Activated T-cell treated with anti-CD3 and anti-CD28 coated beads, Interleukin-2, amount 50 U/mL, for 4 hours (primary cell): ENCODE measurements around the gene FKBP15. TPM values are rescaled to one million over a fixed set of nuclear protein-coding genes. Genes with fewer than 3 reads are reported as not detected.

Experiments used
- ATAC-seq, 2 donors: fragments of 200-7000 bp; cut with Tn5 transposase; one replicate each; pipeline ENCODE4 v1.10.0; 2021
- DNase-seq: peaks from one replicate; pipeline ENCODE4 v3.0.0-alpha.2; 2020
- H3K27me3 Mint-ChIP-seq: one replicate; pipeline ENCODE4 v1.8.0; 2021; ENCODE audit warnings: low read depth, mixed read lengths
- H3K36me3 Mint-ChIP-seq: one replicate; pipeline ENCODE4 v1.8.0; 2022; ENCODE audit warnings: mixed read lengths; ENCODE audit not compliant: insufficient read depth
- H3K4me1 Mint-ChIP-seq: one replicate; pipeline ENCODE4 v1.8.0; 2021; ENCODE audit warnings: low read depth, mixed read lengths
- H3K4me3 Mint-ChIP-seq: one replicate; pipeline ENCODE4 v1.8.0; 2021; ENCODE audit warnings: mild to moderate bottlenecking, moderate library complexity, mixed read lengths
- H3K9me3 Mint-ChIP-seq: one replicate; pipeline ENCODE4 v1.8.0; 2021; ENCODE audit warnings: mixed read lengths
- total RNA-seq, 3 donors: library from RNA; stranded (reverse); gene quantifications; one replicate each; pipeline ENCODE4 v1.2.1, GENCODE V29; 2021

The FKBP15 gene
- total RNA-seq, 3 donors from 2014 or later: 23.8 to 25.9 (median 24.2) TPM

DNA sequence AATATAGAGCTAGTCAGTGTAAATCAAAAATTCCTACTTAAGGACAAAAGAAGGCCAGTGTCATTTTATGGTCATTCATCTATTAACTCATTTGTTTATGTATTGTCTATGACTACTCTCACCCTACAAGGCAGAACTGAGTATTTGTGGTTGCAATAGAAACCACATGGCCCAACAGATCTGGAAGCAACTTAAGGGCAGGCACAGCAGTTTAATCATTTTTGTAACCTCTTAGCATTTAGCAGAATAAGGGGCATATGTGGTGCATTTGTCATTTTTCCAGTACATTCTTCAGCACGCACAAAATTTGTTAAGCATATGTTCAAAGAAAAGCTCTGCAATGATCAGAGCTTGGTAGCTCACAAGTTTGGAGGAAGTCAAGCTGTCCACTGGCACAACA, 1.1 kb downstream of the FKBP15 start:
- ATAC-seq (peak in 1 of 2 donors; percentile 15), DNase-seq (no peak)
- H3K27me3 Mint-ChIP-seq: no peaks in the 10 kb centered on the region
- H3K9me3 Mint-ChIP-seq: no peaks in the 10 kb centered on the region
- H3K36me3 Mint-ChIP-seq: peaks cover 7% of the 10 kb centered on the region
- H3K4me1 Mint-ChIP-seq: peaks cover 42% of the 10 kb centered on the region
- peak overlapping the region; percentile 97 for H3K4me3 Mint-ChIP-seq

DNA sequence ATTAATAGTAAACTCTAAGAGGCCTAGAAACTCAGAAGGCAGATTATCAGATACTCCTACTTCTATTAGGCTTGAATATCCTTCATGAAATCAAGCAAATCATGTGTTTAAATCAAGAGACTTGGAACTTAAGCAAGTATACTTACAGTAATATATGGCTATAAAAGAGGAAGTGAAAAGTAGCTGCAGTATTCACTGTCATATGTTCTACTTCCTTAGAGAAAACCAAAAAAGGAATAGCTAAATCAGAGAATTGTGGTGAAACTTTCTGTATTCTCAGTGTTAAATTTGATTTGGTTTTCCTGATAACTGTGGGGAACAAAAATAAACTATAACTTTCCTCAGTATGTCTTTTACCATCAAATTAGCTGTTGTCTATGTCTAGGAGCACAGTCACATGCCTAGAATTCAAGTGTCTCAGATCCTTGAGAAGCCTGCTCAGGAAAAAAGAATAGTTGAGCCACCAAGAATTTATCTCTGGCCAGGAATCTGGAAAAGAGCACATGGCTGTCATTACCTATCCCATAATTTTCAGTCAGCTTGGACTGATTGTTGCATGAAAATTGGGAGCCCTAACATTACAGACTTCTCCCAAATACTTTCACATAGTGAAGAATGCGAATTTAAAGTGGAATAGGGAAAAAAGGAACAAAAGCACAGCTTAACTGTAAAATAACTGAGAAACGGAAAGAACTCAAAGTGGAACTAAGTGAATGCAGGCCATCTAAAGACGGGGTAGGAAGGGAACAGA, 1.7 kb downstream of the FKBP15 start:
- no peak for ATAC-seq
- peaks cover 5% of the 10 kb centered on the region for H3K36me3 Mint-ChIP-seq
- H3K9me3 Mint-ChIP-seq: no peaks in the 10 kb centered on the region

DNA sequence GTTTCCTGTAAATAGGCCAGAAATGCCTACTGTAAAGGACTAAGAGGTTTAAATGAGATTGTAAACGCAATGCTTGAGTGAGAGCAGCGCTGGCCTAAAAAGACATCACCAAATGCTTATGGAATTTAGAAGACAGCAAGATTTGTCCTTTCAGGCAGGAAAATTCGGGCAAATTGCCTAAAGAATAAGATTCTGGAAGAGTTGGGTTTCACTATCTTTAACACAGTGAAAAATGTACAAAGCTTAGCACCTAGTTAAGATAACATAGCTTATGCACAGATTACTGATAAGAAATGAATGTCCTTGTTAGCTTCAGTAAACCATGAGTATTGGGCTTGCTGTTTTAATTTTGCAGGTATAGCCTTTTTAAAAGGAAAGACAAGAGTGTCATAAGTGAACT, 4.7 kb downstream of the FKBP15 start:
- Mint-ChIP-seq H3K9me3 (no peaks in the 10 kb centered on the region), H3K4me3 (no peak overlapping the region), H3K27me3 (no peaks in the 10 kb centered on the region), H3K36me3 (peaks cover 14% of the 10 kb centered on the region), H3K4me1 (peaks cover 41% of the 10 kb centered on the region)
- DNase-seq: no peak
- ATAC-seq: no peak

More for the DNA sequence above, 1.7 kb downstream of the FKBP15 start:
- peak overlapping the region; percentile 97 for H3K4me3 Mint-ChIP-seq
- H3K27me3 Mint-ChIP-seq: no peaks in the 10 kb centered on the region
- peaks cover 46% of the 10 kb centered on the region for H3K4me1 Mint-ChIP-seq
- DNase-seq: no peak

DNA sequence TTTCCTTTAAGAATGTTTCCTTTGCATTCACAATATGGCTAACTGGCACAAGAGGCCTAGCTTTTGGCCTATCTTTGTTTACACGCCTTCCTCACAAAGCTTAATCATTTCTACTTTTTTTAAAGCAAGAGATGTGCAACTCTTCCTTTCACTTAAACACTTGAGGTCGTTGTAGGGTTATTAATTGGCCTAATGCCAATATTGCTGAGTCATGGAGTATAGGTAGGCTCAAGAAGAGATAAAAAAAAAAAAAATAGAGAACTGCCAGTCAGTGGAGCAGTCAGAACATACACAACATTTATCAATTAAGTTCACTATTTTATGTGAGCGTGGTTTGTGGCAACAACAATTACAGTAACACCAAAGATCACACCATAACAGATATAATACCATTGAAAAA, 5.9 kb downstream of the FKBP15 start:
- Mint-ChIP-seq H3K27me3 (no peaks in the 10 kb centered on the region), H3K36me3 (peaks cover 14% of the 10 kb centered on the region), H3K9me3 (no peaks in the 10 kb centered on the region), H3K4me3 (no peak overlapping the region), H3K4me1 (peaks cover 35% of the 10 kb centered on the region)
- no peak for DNase-seq
- ATAC-seq: no peak

DNA sequence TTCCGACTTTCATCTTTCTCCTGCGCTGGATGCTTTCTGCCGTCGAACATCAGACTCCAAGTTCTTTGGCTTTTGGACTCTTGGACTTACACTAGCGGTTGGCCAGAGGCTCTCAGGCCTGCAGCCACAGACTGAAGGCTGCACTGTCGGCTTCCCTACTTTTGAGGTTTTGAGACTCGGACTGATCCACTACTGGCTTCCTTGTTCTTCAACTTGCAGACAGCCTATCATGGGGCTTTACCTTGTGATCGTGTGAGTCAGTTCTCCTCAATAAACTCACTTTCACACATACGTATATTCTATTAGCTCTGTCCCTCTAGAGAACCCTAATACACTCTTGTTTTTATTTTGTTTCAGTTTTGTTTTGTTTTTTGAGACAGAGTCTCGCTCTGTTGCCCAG, 10.3 kb downstream of the FKBP15 start:
- H3K9me3 Mint-ChIP-seq: no peaks in the 10 kb centered on the region
- H3K27me3 Mint-ChIP-seq: no peaks in the 10 kb centered on the region
- DNase-seq: no peak
- H3K4me3 Mint-ChIP-seq: no peak overlapping the region
- no peak for ATAC-seq
- peaks cover 14% of the 10 kb centered on the region for H3K4me1 Mint-ChIP-seq
- peaks cover 21% of the 10 kb centered on the region for H3K36me3 Mint-ChIP-seq

DNA sequence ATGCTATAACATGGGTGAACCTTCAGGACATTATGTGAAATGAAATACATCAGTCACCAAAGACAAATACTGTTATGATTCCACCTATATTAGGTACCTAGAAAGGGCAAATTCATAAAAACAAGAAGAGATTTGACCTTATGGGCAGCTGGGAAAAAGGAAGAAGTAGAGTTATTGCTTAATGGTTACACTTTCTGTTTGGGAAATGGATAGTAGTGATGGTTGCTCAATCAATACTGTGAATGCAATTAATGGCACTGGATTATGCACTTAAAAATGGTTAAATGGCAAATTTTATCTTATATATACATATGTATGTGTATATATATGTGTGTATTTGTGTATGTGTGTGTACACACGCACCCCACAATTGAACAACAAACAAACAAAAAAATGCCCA, 15.2 kb downstream of the FKBP15 start:
- Mint-ChIP-seq H3K36me3 (peaks cover 25% of the 10 kb centered on the region), H3K4me3 (no peak overlapping the region), H3K4me1 (no peaks in the 10 kb centered on the region), H3K27me3 (no peaks in the 10 kb centered on the region), H3K9me3 (no peaks in the 10 kb centered on the region)
- DNase-seq (no peak), ATAC-seq (no peak)

DNA sequence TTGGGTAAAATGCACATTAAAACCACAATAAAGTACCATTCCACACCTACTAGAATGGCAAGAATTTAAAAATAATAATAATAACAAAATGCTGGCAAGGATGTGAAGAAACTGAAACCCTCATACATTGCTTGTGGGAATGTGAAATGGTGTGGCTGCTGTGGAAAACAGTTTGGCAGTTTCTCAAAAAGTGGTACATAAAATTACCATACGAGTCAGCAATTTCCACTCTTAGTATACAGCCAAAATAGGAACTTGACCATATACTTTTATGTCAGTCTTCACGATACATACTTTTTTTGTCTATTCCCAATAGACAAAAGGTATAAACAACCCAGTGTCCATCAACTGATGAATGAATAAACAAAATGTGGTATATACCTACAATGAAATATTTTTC, 15.6 kb downstream of the FKBP15 start:
- Mint-ChIP-seq H3K36me3 (peaks cover 25% of the 10 kb centered on the region), H3K4me1 (no peaks in the 10 kb centered on the region), H3K27me3 (no peaks in the 10 kb centered on the region), H3K4me3 (no peak overlapping the region), H3K9me3 (no peaks in the 10 kb centered on the region)
- DNase-seq (no peak), ATAC-seq (no peak)

DNA sequence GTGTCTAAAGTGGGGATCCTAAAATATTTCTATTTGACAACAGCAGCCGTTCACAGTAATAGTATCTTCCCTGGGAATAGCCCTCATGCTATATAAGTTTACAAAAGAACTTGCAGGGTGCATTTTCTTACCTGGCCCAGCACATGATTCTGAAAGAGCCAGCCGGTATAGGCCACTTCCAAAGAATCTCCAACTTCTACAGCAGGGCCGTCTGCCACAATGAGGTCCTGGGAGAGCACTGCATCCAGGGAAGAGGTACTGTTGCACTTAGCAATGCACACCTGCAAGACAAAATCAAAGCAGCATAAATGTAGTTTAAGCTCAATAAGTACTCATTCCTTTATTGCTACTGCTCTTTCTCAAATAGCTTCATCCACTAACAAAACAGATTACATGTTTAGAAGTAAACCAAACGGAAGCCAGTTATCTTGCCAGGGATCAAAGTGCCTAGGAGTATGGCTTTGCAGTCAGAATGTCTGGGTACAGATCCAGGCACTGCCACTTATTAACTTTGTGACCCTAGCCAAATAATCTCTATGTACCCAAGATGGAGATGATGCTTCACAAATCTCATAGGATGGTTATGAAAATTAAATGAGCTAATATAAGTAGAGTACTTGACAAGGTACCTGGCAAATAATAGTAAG, 21.3 kb downstream of the FKBP15 start:
- Mint-ChIP-seq H3K9me3 (no peaks in the 10 kb centered on the region), H3K36me3 (peaks cover 45% of the 10 kb centered on the region), H3K4me3 (no peak overlapping the region), H3K4me1 (peaks cover 2% of the 10 kb centered on the region), H3K27me3 (no peaks in the 10 kb centered on the region)
- ATAC-seq (no peak), DNase-seq (no peak)

DNA sequence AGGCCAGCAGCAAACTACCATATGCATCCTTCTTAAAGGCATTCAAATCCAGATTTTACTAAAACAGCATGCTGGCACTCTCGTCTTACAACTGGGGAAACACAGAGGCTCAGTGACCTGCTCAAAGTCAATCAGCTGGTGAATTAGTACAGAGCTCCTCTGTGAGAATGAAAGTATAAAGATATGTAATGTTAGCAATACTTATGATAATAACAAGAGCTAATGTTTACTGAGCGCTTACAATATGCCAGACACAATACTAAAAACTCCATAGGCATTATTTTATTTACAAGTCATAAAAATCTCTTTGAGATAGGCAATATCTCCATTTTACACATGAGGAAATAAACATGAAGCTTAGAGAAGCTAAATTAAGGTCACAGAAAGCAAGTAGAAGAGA, 28.6 kb downstream of the FKBP15 start:
- H3K36me3 Mint-ChIP-seq: peaks cover 38% of the 10 kb centered on the region
- no peaks in the 10 kb centered on the region for H3K9me3 Mint-ChIP-seq
- no peaks in the 10 kb centered on the region for H3K27me3 Mint-ChIP-seq
- ATAC-seq (no peak), DNase-seq (no peak)
- peaks cover 2% of the 10 kb centered on the region for H3K4me1 Mint-ChIP-seq
- H3K4me3 Mint-ChIP-seq: no peak overlapping the region

DNA sequence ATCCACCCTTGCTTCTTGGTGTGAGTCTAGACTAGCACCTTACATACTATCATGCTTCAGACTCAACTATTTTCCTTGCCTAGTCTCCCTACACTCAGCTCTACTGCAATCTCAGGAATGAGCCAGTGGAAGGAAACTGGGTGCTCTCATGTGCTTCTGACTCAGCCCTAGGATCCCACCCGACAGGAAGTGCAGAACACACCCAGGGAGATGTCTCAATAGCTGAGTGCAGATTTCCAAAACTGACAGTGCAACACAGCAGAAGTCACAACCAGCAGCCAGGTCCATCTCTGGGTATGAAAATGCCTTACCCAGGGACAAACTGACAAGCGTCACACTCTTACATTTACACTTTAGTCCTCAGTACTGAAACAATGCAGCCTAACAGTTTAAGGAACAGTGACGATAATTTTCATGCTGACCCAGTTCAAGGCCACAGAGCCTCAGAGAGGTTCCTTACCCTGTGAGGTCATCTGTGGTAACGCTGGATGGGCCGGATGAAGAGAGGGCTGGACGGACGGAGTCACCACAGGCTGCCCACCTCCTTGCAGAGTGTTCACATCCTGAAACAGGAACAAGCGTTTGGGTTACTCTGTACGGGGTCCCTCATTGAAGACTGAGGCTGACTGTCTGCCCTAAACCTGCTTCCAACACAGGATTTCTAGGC, 33.0 kb downstream of the FKBP15 start:
- Mint-ChIP-seq H3K9me3 (no peaks in the 10 kb centered on the region), H3K4me3 (no peak overlapping the region), H3K27me3 (no peaks in the 10 kb centered on the region), H3K4me1 (peaks cover 2% of the 10 kb centered on the region), H3K36me3 (peaks cover 57% of the 10 kb centered on the region)
- no peak for DNase-seq
- no peak for ATAC-seq

DNA sequence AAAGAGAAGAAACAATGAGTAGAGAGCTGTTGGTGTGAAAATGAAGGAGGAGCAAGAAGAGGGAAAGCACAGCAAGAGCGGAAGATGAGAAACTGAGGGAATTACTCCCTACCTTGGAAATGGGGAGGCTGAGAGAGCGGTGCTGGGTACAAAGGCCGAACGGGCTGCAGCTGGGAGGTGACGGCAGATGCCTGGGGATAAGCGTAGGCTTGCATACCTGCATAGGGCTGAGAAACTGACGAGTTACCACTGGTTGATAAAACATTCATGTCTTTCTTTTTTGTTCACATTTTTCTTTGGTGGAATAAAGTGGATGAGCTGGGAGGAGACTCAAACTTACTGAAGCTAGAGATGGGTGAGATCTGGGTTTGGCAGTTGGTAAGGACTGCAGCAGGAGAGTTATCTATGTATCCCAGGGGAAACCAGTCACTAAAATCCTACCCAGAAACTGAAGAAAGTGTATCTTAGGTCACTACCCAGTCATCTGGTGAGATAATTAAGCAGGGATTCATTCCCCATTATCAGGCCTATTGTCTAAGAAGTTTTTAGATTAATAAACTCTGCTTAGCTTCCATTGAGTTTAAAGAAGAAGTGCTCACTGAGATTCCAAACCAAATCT, 34.8 kb downstream of the FKBP15 start:
- no peaks in the 10 kb centered on the region for H3K9me3 Mint-ChIP-seq
- H3K36me3 Mint-ChIP-seq: peaks cover 64% of the 10 kb centered on the region
- H3K27me3 Mint-ChIP-seq: no peaks in the 10 kb centered on the region
- peaks cover 2% of the 10 kb centered on the region for H3K4me1 Mint-ChIP-seq
- ATAC-seq (no peak), DNase-seq (no peak)
- H3K4me3 Mint-ChIP-seq: no peak overlapping the region

DNA sequence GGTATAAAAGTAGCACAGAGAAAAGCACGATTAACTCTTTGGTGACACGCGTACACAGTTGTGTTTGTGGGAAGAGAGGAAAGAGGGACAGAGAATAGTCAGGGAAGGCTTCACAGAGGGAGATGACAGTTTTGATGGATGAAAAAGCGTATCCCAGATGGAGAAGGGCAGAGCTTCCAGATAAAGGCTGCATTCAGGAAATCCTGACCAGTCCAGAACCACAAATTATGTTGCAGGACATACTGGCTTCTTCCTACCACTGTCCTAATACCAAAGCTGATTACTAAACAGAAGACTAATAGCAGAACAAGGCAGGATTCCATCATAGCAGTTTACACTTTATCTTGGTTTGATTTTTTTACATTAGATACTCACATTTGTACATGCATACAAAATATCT, 35.8 kb downstream of the FKBP15 start:
- H3K27me3 Mint-ChIP-seq: no peaks in the 10 kb centered on the region
- ATAC-seq (no peak), DNase-seq (no peak)
- H3K4me1 Mint-ChIP-seq: peaks cover 2% of the 10 kb centered on the region
- no peaks in the 10 kb centered on the region for H3K9me3 Mint-ChIP-seq
- H3K36me3 Mint-ChIP-seq: peaks cover 67% of the 10 kb centered on the region
- no peak overlapping the region for H3K4me3 Mint-ChIP-seq

DNA sequence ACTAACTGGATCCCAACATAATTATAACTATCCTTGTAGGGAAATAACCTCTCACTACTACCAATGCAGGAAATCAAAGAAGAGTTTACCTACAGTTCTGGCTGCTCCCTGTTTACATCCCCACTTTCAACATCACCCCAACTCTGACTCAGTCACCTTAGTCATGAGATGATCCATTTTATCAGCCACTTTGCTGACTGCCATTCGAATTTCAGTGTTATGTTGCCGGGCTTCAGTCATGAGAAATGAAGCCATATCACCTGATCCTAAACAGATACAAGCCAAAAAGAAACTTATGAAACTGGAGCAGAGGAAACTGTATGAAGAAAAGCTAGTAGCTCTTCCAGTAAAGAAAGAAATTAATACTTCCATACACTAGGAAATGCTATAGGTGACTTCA, 36.5 kb downstream of the FKBP15 start:
- no peak overlapping the region for H3K4me3 Mint-ChIP-seq
- DNase-seq (no peak), ATAC-seq (no peak)
- H3K27me3 Mint-ChIP-seq: no peaks in the 10 kb centered on the region
- no peaks in the 10 kb centered on the region for H3K9me3 Mint-ChIP-seq
- peaks cover 2% of the 10 kb centered on the region for H3K4me1 Mint-ChIP-seq
- H3K36me3 Mint-ChIP-seq: peaks cover 67% of the 10 kb centered on the region

DNA sequence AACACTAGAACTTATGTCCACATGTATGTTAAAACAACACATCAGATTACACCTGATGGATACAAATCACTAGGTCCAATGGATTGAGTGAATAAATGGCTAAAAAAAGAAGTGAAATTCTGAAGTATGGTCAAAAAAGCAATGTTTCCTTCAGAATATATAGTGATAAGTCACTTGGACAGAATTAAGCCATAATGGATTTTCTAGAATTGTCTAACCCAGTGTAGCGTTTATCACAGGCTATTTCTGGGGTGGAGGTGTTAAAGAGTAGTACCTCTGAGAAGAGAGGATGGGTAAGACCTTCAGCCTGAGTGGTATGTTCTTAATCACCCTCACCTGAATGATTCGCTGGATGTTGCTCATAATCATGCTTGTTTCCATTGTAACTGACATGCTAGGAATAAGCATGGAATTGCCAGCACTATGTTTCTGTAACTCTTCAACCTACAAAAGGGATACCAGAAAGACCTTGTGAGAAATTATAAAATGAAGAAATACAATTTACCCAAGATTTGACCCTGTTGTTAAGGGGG, 37.1 kb downstream of the FKBP15 start:
- no peak for ATAC-seq
- Mint-ChIP-seq H3K4me3 (no peak overlapping the region), H3K9me3 (no peaks in the 10 kb centered on the region), H3K27me3 (no peaks in the 10 kb centered on the region), H3K4me1 (peaks cover 2% of the 10 kb centered on the region), H3K36me3 (peaks cover 69% of the 10 kb centered on the region)
- no peak for DNase-seq
